SH-SY5Y (cell line): Measurements from ENCODE around the gene ACE.

Experiments
- GATA2 ChIP-seq: IDR thresholded peaks from 2 replicates; pipeline ENCODE4 v1.6.1; 2011; ENCODE audit warnings: mild to moderate bottlenecking, low read depth, low read length
- GATA3 ChIP-seq: IDR thresholded peaks from 2 replicates; pipeline ENCODE4 v1.6.1; 2011; ENCODE audit warnings: low read depth, mild to moderate bottlenecking, low read length, moderate library complexity

DNA sequence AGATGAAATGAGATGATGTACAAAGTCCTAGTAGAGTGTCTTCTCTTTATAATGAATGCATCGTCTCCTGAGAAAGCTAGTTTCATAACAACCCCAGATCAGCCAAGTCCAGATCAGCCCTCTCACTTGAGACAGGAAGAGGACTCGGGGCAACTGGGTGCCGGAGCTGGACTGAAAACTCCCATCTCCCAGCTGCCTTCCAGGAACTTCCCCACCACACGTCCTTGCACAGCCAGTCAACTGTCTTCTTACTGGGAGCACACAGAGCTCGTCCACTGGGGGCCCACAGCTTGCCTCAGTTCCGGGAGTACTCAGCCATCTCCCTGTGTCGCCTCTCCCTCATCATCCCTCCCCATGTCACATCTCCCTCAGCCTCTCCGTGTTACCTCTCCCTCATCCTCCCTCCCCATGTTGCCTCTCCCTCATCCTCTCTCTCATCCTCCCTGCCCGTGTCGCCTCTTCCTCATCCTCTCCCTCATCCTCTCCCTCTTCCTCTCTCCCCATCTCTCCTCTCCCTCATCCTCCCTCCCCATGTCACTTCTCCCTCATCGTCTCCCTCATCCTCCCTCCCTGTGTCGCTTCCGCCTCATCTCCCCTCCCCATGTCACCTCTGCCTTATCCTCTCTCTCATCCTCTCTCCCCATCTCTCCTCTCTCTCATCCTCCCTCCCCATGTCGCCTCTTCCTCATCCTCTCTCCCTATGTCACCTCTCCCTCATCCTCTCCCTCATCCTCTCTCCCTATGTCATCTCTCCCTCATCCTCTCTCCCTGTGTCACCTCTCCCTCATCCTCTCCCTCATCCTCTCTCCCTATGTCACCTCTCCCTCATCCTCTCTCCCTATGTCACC, 23.9 kb downstream of the ACE start:
- no peak for TF ChIP-seq GATA3
- TF ChIP-seq GATA2: no peak
